Activated naive CD4-positive, alpha-beta T cell treated with anti-CD3 and anti-CD28 coated beads, Interleukin-2, amount 10 ng/mL, durations not matched to agents 7 days and 5 days (primary cell): ENCODE measurements around the gene TTC23L.
"Not testable (repeated sequence)": the region's sequence is repeated elsewhere in the genome, so short reads cannot be mapped to it uniquely, and the experiment has no call there.

Source experiments
- CTCF ChIA-PET: fragments of 350-600 bp; sonication (Branson Sonifier 250); formaldehyde crosslinking; loops from one replicate; lab custom pipeline; 2021; ENCODE audit warnings: antibody characterized with exemption; lab: Charles Lee
- DNase-seq: peaks from one replicate; pipeline ENCODE4 v3.0.0-alpha.2; 2020
- H3K27ac Mint-ChIP-seq: one replicate; pipeline ENCODE4 v1.8.0; 2021; ENCODE audit warnings: mild to moderate bottlenecking, moderate library complexity, mixed read lengths
- H3K27me3 Mint-ChIP-seq: one replicate; pipeline ENCODE4 v1.8.0; 2021; ENCODE audit warnings: mild to moderate bottlenecking, mixed read lengths
- H3K36me3 Mint-ChIP-seq: one replicate; pipeline ENCODE4 v1.8.0; 2021; ENCODE audit warnings: mixed read lengths
- H3K4me1 Mint-ChIP-seq: one replicate; pipeline ENCODE4 v1.8.0; 2021; ENCODE audit warnings: mixed read lengths
- H3K4me3 Mint-ChIP-seq: one replicate; pipeline ENCODE4 v1.8.0; 2021; ENCODE audit warnings: mild to moderate bottlenecking, moderate library complexity, mixed read lengths
- H3K9me3 Mint-ChIP-seq: one replicate; pipeline ENCODE4 v1.8.0; 2021; ENCODE audit warnings: mixed read lengths

The TTC23L gene

DNA sequence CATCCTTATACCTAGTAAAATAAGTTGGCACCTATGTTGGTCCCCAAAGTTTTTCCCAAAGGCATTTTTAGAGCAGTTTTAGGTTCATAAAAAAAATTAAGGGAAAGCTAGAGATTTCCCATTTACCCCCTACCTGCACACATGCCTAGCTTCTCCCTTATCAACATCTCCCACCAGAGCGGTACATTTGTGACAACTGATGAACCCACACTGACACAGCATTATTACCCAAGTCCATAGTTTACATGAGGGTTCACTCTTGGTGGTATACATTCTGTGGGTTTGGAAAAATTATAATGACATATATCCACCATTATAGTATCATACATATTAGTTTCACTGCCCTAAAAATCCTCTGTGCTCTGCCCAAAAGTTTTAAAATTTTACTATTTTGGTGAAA, 64.3 kb downstream of the TTC23L start:
- peaks cover 6% of the 10 kb centered on the region for H3K36me3 Mint-ChIP-seq
- CTCF ChIA-PET, result interaction anchor here (1.5 to 1.9 kb wide), 3 partner anchors 380 to 428 kb away, joined by 5 to 7 read pairs (median 6); no protein-coding TSS in a partner anchor
- H3K27ac Mint-ChIP-seq, result no peak overlapping the region
- no peak overlapping the region for H3K4me3 Mint-ChIP-seq
- no peaks in the 10 kb centered on the region for H3K27me3 Mint-ChIP-seq
- no peaks in the 10 kb centered on the region for H3K9me3 Mint-ChIP-seq
- H3K4me1 Mint-ChIP-seq, result no peaks in the 10 kb centered on the region
- no peak for DNase-seq

GRCh38 chr5:34905564-34905963, 66.6 kb downstream of the TTC23L start:
- DNase-seq, result no peak
- no peak overlapping the region for H3K27ac Mint-ChIP-seq
- no peak overlapping the region for H3K4me3 Mint-ChIP-seq
- peaks cover 18% of the 10 kb centered on the region for H3K36me3 Mint-ChIP-seq
- no peaks in the 10 kb centered on the region for H3K27me3 Mint-ChIP-seq
- CTCF ChIA-PET, result interaction anchor here (1.0 to 1.2 kb wide), 2 partner anchors 381 to 382 kb away, joined by 3 read pairs; no protein-coding TSS in a partner anchor
- H3K4me1 Mint-ChIP-seq, result no peaks in the 10 kb centered on the region
- no peaks in the 10 kb centered on the region for H3K9me3 Mint-ChIP-seq

GRCh38 chr5:34913072-34913471, 74.1 kb downstream of the TTC23L start:
- H3K27ac Mint-ChIP-seq, result no peak overlapping the region
- H3K36me3 Mint-ChIP-seq, result peaks cover 38% of the 10 kb centered on the region
- H3K27me3 Mint-ChIP-seq, result no peaks in the 10 kb centered on the region
- H3K4me3 Mint-ChIP-seq, result no peak overlapping the region
- CTCF ChIA-PET, result no interaction called here
- no peak for DNase-seq
- H3K9me3 Mint-ChIP-seq, result no peaks in the 10 kb centered on the region
- peaks cover 40% of the 10 kb centered on the region for H3K4me1 Mint-ChIP-seq

DNA sequence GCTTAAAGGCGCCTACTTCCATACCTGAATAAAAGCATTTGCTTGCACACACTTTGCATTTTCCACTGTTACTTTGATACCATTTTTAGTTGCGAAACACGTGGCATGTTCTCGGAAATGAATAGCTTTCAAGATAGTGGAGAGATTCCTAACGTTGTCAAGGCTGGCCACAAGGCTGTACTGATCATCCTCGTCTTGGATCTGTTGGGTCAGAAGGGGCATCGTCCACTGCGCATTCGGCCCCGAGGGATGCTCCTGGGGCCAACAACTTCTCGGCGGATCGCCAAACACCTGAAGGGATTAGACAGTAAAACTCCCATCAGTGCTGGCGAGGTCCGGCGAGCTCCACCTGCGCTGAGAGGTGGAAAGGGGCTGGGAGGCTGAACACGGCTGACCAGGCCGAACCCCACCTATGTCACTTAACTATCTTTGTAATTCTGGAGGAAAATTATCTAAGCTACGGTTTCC, 75.7 kb downstream of the TTC23L start:
- Mint-ChIP-seq H3K9me3 (no peaks in the 10 kb centered on the region), H3K27me3 (no peaks in the 10 kb centered on the region), H3K4me1 (peaks cover 43% of the 10 kb centered on the region), H3K36me3 (peaks cover 30% of the 10 kb centered on the region), H3K27ac (no peak overlapping the region), H3K4me3 (no peak overlapping the region)
- no peak for DNase-seq
- CTCF ChIA-PET, result interaction anchor here (1.3 to 1.8 kb wide), 2 partner anchors 15 to 16 kb away, joined by 3 to 6 read pairs; partner anchors contain the start of gene DNAJC21

GRCh38 chr5:34915139-34915855, 76.3 kb downstream of the TTC23L start, which contains the start of the genes BRIX1 and RAD1:
TSS of gene BRIX1 (plus strand) at chr5:34915711. CDS start at chr5:34915739, 28 bp downstream.
TSS of gene RAD1 (minus strand) at chr5:34915504. CDS start at chr5:34914892, 612 bp downstream.
- H3K27me3 Mint-ChIP-seq, result no peaks in the 10 kb centered on the region
- no peak within 1 kb of the TSS for H3K27ac Mint-ChIP-seq
- peaks cover 44% of the 10 kb centered on the region for H3K4me1 Mint-ChIP-seq
- H3K9me3 Mint-ChIP-seq, result no peaks in the 10 kb centered on the region
- CTCF ChIA-PET, result interaction anchor here (1.0 to 1.8 kb wide), 3 partner anchors 10 to 17 kb away, joined by 3 to 6 read pairs (median 3); partner anchors contain the start of gene DNAJC21
- peaks cover 31% of the 10 kb centered on the region for H3K36me3 Mint-ChIP-seq
- DNase-seq, result peak; percentile 96
- no peak within 1 kb of the TSS for H3K4me3 Mint-ChIP-seq

DNA sequence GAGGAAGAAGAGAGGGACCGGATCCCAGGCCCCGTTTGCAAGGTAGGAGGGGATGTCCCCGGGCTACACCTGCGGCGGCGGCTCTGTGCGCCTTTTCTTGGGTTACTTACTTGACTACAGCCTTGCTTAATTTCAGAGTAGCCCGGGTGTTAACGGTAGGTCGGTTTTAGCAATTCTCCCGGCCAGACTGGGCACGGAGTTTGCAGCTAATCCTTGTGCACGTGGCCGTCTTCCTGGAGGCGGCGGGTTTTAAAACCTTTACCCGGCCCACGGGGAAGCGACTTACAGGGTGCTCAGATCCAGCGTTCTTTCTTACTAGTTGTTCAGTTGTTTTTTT, 76.9 kb downstream of the TTC23L start:
- Mint-ChIP-seq H3K4me1 (peaks cover 46% of the 10 kb centered on the region), H3K36me3 (peaks cover 33% of the 10 kb centered on the region), H3K9me3 (no peaks in the 10 kb centered on the region), H3K27ac (no peak overlapping the region), H3K4me3 (no peak overlapping the region), H3K27me3 (no peaks in the 10 kb centered on the region)
- no peak for DNase-seq
- CTCF ChIA-PET, result interaction anchor here (1.0 to 1.8 kb wide), 2 partner anchors 10 to 14 kb away, joined by 3 to 6 read pairs; partner anchors contain the start of gene DNAJC21

- DNase-seq, result no peak
- Mint-ChIP-seq H3K27me3 (no peaks in the 10 kb centered on the region), H3K27ac (no peak overlapping the region), H3K4me3 (no peak overlapping the region), H3K9me3 (no peaks in the 10 kb centered on the region), H3K36me3 (peaks cover 32% of the 10 kb centered on the region), H3K4me1 (peaks cover 46% of the 10 kb centered on the region)
- CTCF ChIA-PET, result interaction anchor here (1.9 kb wide), 1 partner anchor 13 kb away, joined by 5 read pairs; the partner anchor contains the start of gene DNAJC21
Measured at GRCh38 chr5:34916518-34916917, 77.6 kb downstream of the TTC23L start.

- CTCF ChIA-PET, result interaction anchor here (1.9 kb wide), 1 partner anchor 12 kb away, joined by 5 read pairs; the partner anchor contains the start of gene DNAJC21
- peaks cover 29% of the 10 kb centered on the region for H3K36me3 Mint-ChIP-seq
Measured at GRCh38 chr5:34918025-34918424, 79.1 kb downstream of the TTC23L start.

GRCh38 chr5:34919077-34919476, 80.1 kb downstream of the TTC23L start:
- CTCF ChIA-PET, result interaction anchor here (0.7 kb wide), 1 partner anchor 83 kb away, joined by 4 read pairs; no protein-coding TSS in a partner anchor
- no peaks in the 10 kb centered on the region for H3K9me3 Mint-ChIP-seq
- DNase-seq, result no peak
- H3K4me1 Mint-ChIP-seq, result peaks cover 44% of the 10 kb centered on the region
- H3K27ac Mint-ChIP-seq, result no peak overlapping the region
- no peak overlapping the region for H3K4me3 Mint-ChIP-seq
- H3K36me3 Mint-ChIP-seq, result peaks cover 33% of the 10 kb centered on the region
- H3K27me3 Mint-ChIP-seq, result no peaks in the 10 kb centered on the region

More at GRCh38 chr5:34918025-34918424, 79.1 kb downstream of the TTC23L start:
- peaks cover 43% of the 10 kb centered on the region for H3K4me1 Mint-ChIP-seq
- no peaks in the 10 kb centered on the region for H3K9me3 Mint-ChIP-seq
- no peaks in the 10 kb centered on the region for H3K27me3 Mint-ChIP-seq
- H3K4me3 Mint-ChIP-seq, result no peak overlapping the region
- no peak overlapping the region for H3K27ac Mint-ChIP-seq
- no peak for DNase-seq

DNA sequence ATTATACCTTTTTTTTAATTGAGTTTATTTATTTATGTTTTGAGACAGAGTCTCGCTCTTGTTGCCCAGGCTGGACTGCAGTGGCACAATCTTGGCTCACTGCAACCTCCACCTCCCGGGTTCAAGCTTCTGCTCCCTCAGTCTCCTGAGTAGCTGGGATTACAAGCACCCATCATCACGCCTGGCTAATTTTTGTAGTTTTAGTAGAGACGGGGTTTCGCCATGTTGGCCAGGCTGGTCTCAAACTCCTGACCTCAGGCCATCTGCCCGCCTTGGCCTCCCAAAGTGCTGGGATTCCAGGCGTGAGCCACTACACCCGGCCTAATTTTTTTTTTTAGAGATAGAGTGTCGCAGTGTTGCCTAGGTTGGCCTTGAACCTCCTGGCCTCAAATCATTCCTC, 84.3 kb downstream of the TTC23L start:
- Mint-ChIP-seq H3K36me3 (peaks cover 33% of the 10 kb centered on the region), H3K27ac (peak overlapping the region; percentile 25)
- CTCF ChIA-PET, result not testable (repeated sequence)

DNA sequence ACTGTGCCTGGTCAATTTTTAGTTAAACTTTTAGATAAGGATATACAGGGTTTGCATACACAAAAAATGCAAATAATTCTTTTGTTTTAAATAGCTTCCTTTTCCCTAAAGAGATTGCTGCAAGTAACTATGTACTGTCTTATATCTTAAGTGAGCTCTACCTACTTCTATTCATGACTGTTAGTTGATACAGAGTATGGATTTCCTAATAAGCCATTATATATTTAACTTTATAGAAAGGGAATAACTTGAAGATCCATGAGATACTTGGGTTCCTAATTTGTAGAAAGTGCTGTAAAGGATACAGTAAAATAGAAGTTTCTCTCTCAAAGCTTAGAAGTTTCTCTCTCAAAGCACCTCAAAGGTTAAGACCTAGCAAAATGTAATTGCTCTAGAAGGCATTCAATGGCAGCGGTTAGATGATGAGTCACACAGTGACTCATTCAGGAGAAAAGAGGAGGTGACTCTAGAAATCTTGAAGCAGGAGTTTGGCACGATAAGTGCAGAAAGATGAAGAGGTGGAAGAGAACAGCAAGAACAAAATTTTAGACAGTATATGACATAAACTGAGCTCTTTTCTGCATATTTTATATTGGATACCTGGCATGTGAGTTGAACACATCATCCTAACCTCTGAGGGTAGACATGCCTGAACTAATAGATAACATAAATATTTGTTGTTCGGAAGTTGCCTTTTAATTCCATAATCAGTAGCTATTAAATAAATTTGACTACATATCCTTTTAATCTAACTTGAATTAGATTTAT, 84.9 kb downstream of the TTC23L start:
- CTCF ChIA-PET, result no interaction called here
- peaks cover 28% of the 10 kb centered on the region for H3K4me1 Mint-ChIP-seq
- H3K9me3 Mint-ChIP-seq, result no peaks in the 10 kb centered on the region
- H3K36me3 Mint-ChIP-seq, result peaks cover 33% of the 10 kb centered on the region
- DNase-seq, result peak; percentile 30
- H3K27ac Mint-ChIP-seq, result peak overlapping the region; percentile 25
- H3K27me3 Mint-ChIP-seq, result no peaks in the 10 kb centered on the region
- no peak overlapping the region for H3K4me3 Mint-ChIP-seq

More for the DNA sequence above, 84.3 kb downstream of the TTC23L start:
- not testable (repeated sequence) for H3K9me3 Mint-ChIP-seq, DNase-seq, H3K4me3 Mint-ChIP-seq, H3K27me3 Mint-ChIP-seq
- H3K4me1 Mint-ChIP-seq, result peaks cover 28% of the 10 kb centered on the region

GRCh38 chr5:34924462-34924765, 85.5 kb downstream of the TTC23L start:
- H3K9me3 Mint-ChIP-seq, result no peaks in the 10 kb centered on the region
- no peak overlapping the region for H3K4me3 Mint-ChIP-seq
- DNase-seq, result no peak
- no peak overlapping the region for H3K27ac Mint-ChIP-seq
- H3K4me1 Mint-ChIP-seq, result peaks cover 33% of the 10 kb centered on the region
- H3K27me3 Mint-ChIP-seq, result no peaks in the 10 kb centered on the region
- H3K36me3 Mint-ChIP-seq, result peaks cover 33% of the 10 kb centered on the region
- CTCF ChIA-PET, result no interaction called here

- CTCF ChIA-PET, result interaction anchor here (1.4 kb wide), 1 partner anchor 11 kb away, joined by 3 read pairs; the partner anchor contains the start of genes BRIX1 and RAD1
- Mint-ChIP-seq H3K27me3 (no peaks in the 10 kb centered on the region), H3K36me3 (peaks cover 27% of the 10 kb centered on the region), H3K9me3 (no peaks in the 10 kb centered on the region), H3K4me1 (peaks cover 38% of the 10 kb centered on the region), H3K27ac (no peak overlapping the region), H3K4me3 (no peak overlapping the region)
- DNase-seq, result no peak
Measured at GRCh38 chr5:34926318-34926888, 87.4 kb downstream of the TTC23L start.

DNA sequence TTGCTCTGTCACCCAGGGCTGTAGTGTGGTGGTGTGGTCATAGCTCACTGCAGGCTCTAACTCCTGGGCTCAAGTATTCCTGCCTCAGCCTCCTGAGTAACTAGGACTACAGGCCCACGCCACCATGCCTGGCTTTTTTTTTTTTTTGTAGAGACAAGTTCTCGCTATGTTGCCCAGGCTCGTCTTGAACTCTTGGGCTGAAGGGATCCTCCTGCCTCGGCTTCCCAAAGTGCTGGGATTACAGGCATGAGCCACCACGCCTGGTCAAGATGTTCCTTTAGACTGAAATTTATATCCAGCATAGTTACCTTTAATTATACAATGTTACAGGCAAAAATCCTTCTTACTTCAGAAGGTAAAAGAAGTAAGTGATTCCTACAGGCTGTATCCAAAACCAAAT, 88.8 kb downstream of the TTC23L start:
- Mint-ChIP-seq H3K4me3 (no peak overlapping the region), H3K27ac (no peak overlapping the region), H3K4me1 (peaks cover 43% of the 10 kb centered on the region), H3K9me3 (no peaks in the 10 kb centered on the region), H3K36me3 (peaks cover 24% of the 10 kb centered on the region), H3K27me3 (no peaks in the 10 kb centered on the region)
- CTCF ChIA-PET, result no interaction called here
- no peak for DNase-seq
